SK-MEL-5 (cell line): ENCODE measurements around the gene WIPI1. TPM values are rescaled to one million over a fixed set of nuclear protein-coding genes. Genes with fewer than 3 reads are reported as not detected.
"Not testable (repeated sequence)": the region's sequence is repeated elsewhere in the genome, so short reads cannot be mapped to it uniquely, and the experiment has no call there.

ENCODE experiments used
- DNase-seq: peaks from one replicate; pipeline ENCODE4 v3.0.0-alpha.2; 2016; ENCODE audit warnings: low read depth, low spot score
- in situ Hi-C: cut with HindIII; loops from 2 replicates; pipeline ENCODE4 v1.10.0; 2016; ENCODE audit warnings: low sequenced_read_pairs, high pct_unique_total_duplicates, low pct_unique_long_range_greater_than_20kb
- polyA plus RNA-seq, 2 experiments: library from polyadenylated mRNA; depleted of rRNA; stranded (reverse); fragments of >200 nt; gene quantifications; 2 replicates each; pipeline ENCODE4 v1.2.3, GENCODE V29; 2015
- total RNA-seq: library from RNA; depleted of rRNA; stranded (reverse); fragments of >200 nt; shearing (Covaris generic); gene quantifications from 2 replicates; pipeline ENCODE4 v1.2.3, GENCODE V29; 2014; rRNA removed

Gene WIPI1, protein sequence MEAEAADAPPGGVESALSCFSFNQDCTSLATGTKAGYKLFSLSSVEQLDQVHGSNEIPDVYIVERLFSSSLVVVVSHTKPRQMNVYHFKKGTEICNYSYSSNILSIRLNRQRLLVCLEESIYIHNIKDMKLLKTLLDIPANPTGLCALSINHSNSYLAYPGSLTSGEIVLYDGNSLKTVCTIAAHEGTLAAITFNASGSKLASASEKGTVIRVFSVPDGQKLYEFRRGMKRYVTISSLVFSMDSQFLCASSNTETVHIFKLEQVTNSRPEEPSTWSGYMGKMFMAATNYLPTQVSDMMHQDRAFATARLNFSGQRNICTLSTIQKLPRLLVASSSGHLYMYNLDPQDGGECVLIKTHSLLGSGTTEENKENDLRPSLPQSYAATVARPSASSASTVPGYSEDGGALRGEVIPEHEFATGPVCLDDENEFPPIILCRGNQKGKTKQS
- total RNA-seq = 558 and 643 TPM in 2 replicates
- 337 and 389 TPM in 2 replicates for polyA plus RNA-seq (2015; cell fraction: cytosol; rRNA removed)
- polyA plus RNA-seq (2015; cell fraction: nucleus; rRNA removed) = 252 and 324 TPM in 2 replicates

DNA sequence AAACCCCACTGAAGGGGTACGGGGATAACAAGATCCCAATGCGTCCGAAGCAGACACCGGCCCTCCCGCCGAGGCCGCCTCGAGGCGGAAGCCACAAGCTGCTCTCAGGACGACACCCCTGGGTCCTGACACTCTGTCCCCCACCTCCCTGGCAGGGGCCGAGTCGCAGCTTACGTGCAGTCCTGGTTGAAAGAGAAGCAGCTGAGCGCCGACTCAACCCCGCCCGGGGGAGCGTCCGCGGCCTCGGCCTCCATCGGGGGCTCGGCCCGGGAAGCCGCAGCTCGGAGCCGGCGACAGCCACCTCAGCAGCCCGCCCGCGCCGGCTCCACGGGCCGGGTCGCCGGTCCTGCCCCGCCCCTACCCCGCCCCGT, at the start of gene WIPI1:
Gene WIPI1 (minus strand): TSS at position 329 of the 371 bp plus-strand sequence. CDS start 75 bp downstream, at position 254.
- no peak for DNase-seq
- in situ Hi-C loops = no loop called here

DNA sequence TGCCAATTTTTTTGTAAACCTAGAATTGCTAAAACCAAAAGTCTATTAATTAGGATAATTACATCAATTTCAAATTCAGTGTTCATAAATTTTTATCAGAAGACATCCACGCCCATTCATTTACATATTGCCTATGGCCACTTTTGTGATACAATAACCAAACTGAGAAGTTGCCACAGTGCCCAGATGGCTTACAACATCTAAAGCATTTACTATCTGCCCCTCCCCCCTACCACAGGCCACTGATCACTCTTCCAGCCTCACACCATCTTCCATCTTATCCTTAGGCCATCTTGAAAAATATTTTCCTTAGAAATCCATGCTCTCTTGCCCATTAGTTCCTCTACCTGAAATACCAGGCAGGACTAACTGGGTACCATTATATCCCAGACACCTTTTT, 48.7 kb upstream of the WIPI1 start:
- in situ Hi-C loops = no loop called here
- DNase-seq = no peak

DNA sequence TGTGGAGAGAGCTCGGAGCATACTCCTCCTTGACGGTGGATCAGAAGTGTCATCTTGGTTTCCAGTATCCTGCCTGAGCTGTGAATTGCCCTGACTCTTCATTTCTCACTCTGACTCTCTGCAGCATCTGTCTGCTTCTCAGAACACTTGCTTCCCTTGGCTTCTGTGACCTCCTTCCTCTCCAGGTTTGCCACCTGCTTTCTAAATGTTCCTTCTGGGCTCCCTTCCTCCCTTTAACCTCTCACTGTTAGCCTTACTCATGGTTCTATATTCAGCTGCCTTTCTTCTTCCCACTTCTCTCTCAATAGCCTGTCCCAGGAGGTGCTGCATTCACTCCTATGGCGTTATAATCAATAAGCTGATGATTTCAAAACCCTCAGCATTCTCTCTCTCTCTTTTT, 43.8 kb upstream of the WIPI1 start:
- in situ Hi-C loops = no loop called here
- DNase-seq = no peak

DNA sequence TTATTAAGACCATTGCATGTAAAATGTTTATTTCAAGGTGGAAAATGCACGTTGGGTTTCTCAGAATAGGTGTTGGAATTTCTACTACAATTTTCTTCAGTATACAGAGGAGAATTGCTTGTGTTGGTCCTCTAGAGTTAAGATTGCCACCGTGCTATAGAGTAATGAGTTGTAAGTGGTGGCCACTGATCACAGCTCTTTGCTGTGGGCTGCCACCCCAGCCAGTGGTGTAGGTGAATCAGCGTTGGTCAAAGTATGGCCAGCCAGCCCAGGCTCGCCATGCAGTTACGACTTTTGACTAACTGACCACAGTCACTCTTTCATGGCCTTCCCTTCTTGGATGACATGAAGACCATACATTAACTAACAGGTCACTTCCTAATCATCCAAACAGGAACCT, 42.3 kb upstream of the WIPI1 start:
- DNase-seq = no peak
- in situ Hi-C loops = no loop called here

DNA sequence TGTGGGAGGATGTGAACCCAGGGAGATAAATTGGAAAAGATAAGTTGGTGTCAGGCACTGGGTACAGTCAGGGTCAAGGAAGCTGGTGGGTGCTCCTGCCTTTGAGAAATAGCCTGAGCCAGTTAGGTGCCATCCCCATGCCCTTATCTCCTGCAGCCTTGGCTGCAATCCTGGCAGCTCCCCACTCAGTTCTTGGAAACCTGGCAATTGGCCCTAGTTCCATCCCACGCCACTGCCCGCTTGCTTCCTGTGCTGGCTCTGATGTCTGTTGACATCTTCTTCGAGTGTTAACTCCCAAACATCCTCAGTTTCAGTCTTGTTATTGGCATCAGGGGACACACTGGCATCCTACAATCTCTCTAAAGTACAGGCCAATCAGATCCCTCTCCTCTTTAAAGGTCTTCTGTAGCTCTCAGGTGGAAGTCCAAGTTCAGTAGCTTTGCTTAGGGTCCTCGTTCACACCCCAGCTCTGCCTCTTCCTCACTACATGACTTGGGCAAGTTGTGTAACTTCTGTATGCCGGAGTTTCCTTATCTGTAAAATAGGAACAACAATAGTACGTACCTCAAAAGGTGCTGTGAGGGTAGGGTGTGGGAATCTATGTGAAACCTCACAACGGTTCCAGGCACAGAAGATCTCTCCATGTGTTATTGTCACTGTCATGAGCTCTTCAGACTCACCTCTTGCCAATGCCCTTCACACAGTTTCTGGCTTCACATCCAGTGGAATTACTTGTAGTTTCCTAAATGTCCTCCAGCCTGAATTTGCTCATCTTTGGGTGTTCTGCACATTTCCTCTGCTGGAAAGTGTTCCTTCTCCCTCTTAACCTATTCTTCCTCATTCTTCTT, 41.4 kb upstream of the WIPI1 start:
- in situ Hi-C loops = no loop called here
- DNase-seq = no peak

DNA sequence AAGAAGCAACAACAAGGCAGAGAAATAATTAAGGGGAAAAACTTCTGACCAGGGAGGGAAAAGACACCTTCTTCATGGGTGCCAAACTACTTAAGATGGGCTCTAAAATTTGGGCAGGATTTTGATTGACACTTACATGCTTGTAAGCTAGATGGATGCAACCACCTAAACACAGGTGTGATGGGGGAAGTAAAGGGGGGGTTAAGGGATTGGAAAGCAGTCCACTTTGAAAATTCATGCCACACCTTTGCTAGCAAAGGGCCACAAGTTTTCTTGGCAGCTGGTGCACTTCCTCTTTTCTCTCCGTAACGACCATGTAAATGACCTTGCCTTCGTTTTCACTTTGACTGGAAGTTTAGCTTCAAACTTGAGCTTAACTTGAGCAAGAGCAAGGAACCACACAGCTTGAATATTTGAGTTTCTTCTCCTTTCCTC, 40.6 kb upstream of the WIPI1 start:
- in situ Hi-C loops = no loop called here
- DNase-seq = no peak

DNA sequence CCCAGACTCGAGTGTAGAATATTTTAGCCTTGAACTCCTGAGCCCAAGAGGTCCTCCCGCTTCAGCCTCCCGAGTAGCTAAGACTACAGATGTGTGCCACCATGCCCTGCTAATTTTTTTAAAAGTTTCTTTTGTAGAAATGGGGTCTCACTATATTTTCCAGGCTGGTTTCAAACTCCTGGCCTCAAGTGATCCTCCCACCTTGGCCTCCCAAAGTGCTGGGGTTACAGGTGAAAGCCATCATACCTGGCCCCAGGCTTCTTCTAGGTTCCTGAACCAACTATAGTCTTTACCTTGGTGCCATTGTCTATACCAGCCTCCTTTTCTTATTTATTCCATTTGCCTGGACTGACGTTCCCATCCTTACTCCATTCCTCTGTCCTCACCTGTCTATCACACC, 37.8 kb upstream of the WIPI1 start:
- in situ Hi-C loops = no loop called here

DNA sequence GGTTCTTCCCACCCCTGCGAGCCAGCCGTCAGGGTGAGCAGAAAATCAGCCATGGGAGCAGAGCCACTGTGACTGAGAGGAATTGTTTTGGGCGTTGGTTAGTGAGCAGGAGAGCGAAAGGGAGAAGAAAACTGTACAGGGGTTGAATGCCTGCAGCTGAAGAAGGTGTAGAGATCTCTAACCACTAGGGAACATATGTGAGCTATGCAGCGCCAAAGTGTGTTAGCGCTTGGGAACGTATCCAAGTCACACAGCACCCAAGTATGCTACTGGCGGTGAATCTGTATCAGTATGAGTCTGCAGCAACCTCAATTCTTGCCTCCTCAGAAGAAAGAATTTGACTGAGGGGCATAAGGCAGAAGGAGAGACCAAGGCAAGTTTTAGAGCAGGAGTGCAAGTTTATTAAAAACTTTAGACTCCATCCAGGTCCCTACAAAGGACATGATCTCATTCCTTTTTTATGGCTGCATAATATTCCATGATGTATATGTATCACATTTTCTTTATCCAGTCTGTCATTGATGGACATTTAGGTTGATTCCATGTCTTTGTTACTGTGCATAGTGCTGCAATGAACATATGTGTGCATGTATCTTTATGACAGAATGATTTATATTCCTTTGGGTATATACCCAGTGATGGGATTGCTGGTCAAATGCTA, 35.2 kb upstream of the WIPI1 start:
- DNase-seq, in situ Hi-C loops: not testable (repeated sequence)

More for the DNA sequence above, 37.8 kb upstream of the WIPI1 start:
- DNase-seq = no peak

DNA sequence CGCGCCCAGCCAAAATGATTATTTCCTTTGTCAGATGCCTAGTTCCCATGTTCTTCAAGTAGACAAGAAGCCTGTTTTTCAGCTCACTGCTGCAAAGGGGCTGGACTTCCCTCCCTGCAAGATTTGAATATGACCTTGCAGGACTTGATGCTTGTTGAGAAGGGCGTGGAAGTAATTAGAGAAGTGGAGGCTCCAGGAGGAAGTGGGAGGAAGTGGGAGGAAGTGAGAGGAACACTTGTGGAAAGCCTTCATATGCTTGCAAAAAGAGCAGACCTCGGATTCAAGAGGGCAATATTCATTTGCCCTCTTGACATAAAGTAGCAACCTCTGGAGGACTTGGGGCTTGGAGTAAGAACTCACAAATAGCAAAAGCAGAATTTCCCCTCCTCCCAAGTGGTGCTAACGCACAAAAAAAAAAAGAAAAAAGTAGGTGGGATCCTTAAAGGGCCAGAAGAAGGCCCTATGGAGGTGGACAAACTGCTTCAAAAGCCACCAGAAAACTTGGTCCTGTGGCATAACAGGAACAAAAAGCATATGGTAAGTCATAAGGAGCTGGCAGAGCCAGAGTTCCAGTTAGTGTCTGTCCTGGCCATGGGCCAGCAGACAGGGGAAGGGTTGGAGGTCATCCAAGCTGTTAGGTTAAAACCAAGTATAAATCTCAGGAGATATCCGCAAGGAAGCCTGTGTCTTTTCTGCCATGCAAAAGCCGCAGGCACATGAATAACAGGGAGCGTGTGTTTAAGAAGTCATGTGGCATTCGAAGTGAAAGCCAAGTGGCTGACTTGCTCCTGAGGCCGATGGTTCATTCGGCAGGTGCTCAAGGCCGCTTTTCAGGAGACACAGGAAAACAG, 34.3 kb upstream of the WIPI1 start:
- DNase-seq = peak; percentile 52

DNA sequence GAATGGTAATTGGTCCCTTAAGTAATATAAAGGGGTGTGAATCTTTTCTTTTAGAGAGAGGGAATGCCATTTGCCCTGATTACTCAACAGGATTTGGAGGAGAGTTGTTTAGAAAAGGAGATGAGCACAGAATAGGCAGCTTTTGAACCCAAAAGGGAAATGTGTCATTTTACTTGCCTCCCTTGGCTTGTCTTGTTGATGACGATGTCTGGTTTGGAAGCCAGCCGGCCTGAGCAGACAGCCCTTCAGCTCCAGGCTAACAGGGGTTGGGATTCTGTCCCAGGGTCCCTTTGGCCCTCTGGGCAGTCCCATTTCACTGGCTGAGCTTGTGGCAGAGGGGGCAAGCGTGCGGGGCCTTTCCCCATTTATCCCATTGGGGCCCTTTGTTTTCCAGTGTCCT, 32.6 kb upstream of the WIPI1 start:
- DNase-seq = no peak
- in situ Hi-C loops = no loop called here

More for the DNA sequence above, 34.3 kb upstream of the WIPI1 start:
- in situ Hi-C loops = no loop called here

DNA sequence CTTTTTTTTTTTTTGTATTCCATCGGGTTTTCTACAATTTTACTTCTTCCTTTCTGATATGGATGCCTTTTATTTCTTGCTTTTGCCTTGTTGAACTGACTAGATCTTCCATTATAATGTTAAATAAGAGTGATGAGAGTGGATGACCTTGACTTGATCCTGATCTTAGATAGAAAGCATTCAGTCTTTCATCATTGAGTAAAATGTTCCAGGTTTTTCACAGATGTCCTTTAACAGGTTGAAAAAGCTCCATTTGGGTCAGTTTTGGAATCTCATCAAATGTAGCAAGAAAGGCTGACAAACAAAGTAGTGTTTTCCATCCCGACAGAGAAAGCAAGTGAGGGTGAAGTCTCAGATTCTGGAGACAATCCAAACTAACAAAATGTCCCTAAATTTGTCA, 27.2 kb upstream of the WIPI1 start:
- DNase-seq = no peak
- in situ Hi-C loops = no loop called here

DNA sequence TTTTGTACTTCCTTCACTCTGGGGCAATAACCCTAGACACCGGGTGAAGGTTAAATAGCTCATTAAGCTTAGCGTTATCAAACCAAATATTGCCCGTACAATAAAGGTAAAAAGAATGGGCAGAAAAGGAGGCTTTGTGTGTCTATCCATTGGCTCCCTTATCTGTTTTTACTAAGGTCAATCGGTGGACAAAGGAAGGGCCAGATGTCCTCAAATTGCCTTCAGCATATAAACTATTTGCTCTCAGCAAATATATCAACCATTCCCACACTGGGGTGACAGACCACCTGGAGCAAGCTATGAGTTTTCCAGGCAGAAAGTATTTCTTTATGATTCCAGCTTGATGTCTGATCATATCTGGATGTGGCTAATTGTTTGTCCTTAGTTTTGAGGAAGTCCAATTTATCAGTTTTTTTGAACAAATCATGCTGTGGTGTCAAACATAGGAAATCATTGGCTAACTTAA, 25.3 kb upstream of the WIPI1 start:
- no peak for DNase-seq
- in situ Hi-C loops = no loop called here

DNA sequence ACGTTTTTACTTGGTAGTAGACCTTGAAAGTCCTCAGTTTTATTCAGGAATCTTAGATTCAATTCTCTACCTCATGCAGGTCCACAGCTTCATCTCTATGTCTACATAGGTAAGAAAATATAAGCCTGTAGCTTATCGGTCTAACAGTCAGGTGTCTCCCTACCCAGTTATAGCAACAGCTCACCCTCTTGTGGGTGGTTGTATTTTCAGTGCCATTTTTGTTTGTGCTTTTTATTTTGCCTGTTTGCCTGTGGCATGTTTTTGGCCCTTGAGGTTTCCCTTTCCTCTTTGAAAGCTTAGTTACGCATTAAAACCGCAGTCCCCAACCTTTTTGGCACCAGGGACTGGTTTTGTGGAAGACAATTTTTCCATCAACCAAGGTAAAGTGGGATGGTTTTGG, 23.6 kb upstream of the WIPI1 start:
- no peak for DNase-seq
- in situ Hi-C loops = no loop called here

DNA sequence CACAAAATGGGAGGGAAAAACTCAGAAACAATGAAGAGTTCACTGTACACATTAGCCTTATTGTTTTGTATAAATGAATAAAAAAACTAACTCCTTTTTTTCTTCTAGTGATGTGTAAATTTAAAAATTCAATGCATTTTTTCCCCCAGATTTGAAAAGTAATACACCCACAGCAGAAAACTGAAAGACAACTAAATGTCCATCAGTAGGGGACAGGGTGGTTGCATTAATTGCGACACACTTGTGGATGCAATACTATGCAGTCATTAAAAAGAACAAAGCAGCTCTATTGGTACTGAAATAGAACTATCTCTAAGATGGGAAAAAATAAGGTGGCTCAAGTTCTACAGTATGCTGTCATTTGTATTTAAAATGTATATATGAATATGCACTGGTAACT, 13.7 kb upstream of the WIPI1 start:
- DNase-seq = peak; percentile 48
- in situ Hi-C loops = no loop called here

DNA sequence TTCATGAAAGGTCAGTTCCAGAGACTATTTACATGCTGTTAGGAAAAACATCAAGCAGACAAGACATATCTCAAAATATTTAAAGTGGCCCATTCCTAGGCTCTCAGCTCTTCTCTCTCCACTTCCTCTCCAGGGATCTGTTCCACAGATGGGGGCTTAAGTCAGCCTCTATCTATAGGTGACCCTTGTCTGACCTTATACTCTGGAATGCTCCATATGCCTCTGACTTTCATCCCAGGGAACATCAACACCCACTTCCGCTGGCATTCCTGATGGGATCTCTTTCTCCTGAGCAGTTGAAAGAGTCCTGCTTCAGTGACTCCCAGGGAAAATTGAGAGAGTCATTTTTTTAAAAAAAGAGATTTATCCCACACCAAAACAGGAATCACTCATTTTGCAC, 11.5 kb upstream of the WIPI1 start:
- in situ Hi-C loops = no loop called here
- no peak for DNase-seq

DNA sequence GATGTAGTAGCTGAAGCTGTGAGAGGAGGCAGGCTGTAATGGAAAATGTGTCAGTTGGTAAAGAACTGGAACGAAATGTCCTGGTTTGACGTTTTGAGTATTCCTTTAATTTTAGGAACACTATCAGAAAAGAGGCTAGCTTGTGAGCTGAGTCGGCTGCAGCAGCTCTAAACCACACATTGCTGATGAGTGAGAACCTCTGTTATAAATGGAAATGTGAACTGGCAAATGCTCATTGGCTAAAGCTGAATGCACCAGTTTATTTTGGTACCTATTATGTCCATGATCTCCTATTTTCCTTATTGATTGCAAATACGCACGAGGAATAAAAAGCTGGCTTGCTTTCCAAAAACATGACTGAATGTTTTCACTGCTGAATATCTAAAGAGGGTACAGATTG, 11.0 kb upstream of the WIPI1 start:
- no peak for DNase-seq
- in situ Hi-C loops = no loop called here
